GM18505 (cell line): Measurements from ENCODE around the gene GATAD2B.

Experiments
- ATAC-seq: cut with Tn5 transposase; IDR thresholded peaks from one replicate; pipeline ENCODE4 v1.9.1; 2021; ENCODE audit not compliant: unreplicated experiment
- POLR2A ChIP-seq: IDR thresholded peaks from 4 replicates; pipeline ENCODE4 v1.6.1; 2011; ENCODE audit warnings: borderline replicate concordance; ENCODE audit not compliant: insufficient read depth, insufficient read length; ENCODE audit errors: extremely low read depth

Gene GATAD2B

GRCh38 chr1:153959454-153959853, 36.7 kb upstream of the GATAD2B start:
- no peak for ATAC-seq
- no peak for TF ChIP-seq POLR2A

DNA sequence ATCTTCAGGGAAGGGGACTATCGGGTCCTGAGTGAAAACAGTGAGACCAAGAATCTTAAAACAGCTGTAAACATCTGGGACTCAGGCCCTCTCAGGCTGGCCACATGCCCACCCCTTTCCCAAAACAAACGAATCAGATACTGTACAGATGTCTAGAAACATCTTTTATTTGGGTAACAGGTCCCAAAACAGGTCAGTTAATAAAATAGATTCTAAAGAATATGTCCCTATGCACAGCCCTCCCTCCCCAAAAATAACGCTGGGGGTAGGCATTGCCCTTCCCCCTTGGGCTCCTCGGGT, 36.1 kb upstream of the GATAD2B start:
- no peak for ATAC-seq
- no peak for TF ChIP-seq POLR2A

GRCh38 chr1:153958111-153958960, 35.6 kb upstream of the GATAD2B start, which contains the start of gene CRTC2:
CRTC2 (minus strand) TSS chr1:153958612; CDS start chr1:153958497, 115 bp downstream.
- TF ChIP-seq POLR2A: peak; percentile 56
- ATAC-seq: peak; percentile 59

DNA sequence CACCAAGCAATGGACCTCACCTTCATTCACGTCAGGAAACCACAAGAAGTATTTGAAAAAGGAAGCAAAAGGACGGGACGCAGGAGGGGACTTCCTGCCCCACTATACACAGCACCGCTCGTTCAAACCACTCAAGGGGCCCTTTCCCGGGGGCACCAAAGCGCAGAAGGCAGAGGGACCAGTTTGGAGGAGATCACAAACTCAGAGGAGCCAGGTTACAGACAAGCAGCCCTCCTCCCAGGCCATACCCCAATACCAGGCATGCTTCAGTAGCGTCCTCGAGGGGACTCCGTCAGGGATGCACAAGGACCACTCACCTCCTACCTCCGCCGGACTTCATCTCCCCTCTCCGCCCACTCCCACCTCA, 35.0 kb upstream of the GATAD2B start:
- ATAC-seq: peak; percentile 6
- TF ChIP-seq POLR2A: peak; percentile 70

DNA sequence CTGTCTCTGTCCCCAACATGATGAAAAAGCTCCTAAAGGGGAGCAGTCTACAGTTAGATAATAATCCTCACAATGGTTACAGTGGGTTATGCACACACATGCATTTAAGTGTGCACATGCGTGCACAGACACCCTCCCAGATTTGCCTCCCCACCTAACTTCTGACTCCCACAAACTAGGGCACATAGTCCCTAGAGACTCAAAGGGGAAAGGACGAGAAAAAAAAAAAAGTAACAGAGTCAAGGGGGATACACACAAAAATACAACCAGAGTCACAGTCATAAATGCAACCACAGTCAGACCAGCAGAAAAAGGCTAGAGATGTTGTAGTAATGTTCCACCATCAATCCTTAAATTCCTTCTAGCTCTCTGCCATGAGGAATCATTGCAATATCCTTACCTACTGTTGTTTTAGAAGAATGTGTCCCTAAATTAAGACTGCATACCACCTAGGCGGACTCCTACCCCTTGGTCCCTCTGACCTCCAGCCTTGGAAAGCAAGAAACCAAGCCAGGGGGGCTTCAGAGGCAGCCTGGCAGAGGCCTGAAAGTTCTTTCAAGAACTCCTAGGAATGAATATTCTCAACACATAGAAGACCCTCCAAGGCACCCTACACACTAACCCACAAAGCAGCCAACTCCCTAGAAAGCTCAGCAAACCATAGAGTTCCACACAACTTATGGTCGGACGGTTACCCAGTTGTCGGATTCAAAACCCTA, 34.4 kb upstream of the GATAD2B start:
- no peak for ATAC-seq
- TF ChIP-seq POLR2A: no peak

GRCh38 chr1:153954826-153955225, 32.1 kb upstream of the GATAD2B start:
- no peak for TF ChIP-seq POLR2A
- ATAC-seq: no peak

GRCh38 chr1:153953859-153954365, 31.1 kb upstream of the GATAD2B start:
- ATAC-seq: no peak
- TF ChIP-seq POLR2A: no peak

DNA sequence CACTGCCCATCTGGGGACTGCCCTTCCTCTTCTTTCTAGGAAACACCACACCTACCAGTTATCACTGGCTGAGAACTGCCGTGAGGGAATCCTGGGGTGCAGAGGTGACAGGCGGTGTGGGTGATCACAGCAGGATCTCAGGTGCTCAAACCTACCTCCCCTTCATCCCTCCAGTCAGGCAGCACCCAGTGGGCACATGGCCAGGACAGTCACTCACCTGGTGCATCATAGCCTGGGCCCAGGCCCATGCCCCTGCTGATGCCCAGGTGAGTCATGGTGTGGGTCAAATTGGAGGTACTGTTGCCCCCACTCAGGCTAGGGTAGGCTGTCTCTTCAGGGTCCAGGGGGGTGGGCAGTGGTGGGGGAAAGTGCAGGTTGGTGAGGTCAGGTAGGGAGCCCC, 29.0 kb upstream of the GATAD2B start:
- no peak for ATAC-seq
- no peak for TF ChIP-seq POLR2A

DNA sequence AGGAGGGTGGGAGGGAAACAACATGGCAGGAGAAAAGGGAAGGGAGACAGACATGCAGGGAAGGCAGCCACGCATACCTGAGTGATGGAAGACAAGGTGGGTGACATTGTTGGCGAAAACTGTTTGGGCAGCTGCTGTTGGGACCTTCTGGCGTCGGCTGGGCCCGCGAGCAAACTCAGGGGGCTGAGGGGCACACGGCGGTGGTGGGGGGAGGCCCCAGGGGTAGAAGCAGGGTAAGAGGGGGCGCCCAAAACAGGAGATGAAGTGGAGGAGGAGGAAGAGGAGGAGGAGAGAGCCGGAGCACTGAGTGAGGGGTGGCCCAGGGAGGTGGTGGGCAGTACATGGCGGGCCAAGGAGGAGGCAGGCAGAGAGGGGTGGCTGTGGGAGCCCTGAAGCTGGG, 28.4 kb upstream of the GATAD2B start:
- TF ChIP-seq POLR2A: no peak
- no peak for ATAC-seq

DNA sequence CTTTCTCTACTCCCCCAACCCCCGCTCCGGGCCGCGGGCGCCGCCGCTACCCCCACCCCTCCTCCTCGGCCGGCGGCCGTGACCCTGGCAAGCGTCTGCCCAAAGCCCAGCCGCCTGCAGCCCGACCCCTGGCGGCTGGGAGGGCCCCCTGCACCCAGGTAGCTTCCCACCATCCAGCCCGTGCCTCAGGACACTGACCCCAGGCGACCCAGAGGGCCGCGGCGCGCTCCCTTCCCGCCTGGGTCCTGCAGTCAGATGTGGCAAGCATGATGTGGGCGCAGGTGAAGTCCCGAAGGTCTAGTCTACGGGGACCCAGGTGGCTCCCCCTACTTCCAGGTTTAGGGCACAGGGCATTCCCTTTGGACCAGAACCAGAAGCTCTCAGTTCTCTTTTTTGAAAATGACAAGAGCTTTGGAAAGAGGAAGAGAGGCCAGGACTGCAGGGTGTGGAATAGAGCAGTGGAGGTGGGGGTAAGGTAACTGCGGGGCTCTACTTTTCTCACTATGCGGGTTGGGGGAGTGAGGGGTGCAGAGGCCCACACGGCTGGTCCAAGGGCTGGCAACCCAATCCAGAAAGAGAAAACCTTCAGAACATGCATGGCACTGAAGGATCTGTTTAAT, 24.0 kb upstream of the GATAD2B start, which contains the start of gene DENND4B:
Gene DENND4B (minus strand): TSS at position 97 of the 620 bp plus-strand sequence. CDS start 2,344 bp downstream, outside the sequence.
- TF ChIP-seq POLR2A: no peak
- peak; percentile 57 for ATAC-seq

- TF ChIP-seq POLR2A: peak; percentile 70
- ATAC-seq: peak; percentile 65
Observed at GRCh38 chr1:153945795-153946621, 23.2 kb upstream of the GATAD2B start.

DNA sequence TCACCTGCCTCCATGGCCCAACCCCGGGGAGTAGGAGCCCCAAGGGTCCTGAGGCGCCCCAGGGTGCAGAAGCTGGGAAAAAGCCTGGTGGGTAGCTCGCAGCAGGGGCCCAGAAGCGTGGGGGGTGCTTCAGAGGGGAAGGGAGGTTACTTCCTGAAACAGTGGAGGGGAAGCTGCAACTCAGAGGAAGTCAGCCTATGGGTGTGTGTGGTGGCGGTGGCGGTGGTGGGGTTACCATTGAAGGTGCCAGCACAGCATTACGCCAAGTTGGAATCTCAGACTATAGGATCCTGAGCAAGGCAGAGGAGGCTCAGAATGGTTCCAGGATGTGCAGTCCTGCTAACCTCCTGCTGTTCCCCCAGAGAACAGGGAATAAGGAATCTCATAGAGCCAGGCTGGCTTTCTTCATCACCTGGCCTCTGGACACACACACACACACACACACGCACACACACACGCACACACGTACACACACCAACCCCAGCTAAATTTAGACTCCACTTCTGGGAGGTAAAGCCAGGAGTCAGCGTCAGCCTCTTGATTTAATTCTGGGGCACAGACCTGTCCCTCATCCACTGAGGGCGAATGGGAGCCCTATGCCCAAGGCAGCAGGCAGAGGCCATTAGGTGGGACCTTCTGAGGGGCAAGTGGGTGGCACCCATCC, 22.5 kb upstream of the GATAD2B start:
- ATAC-seq: no peak
- peak; percentile 56 for TF ChIP-seq POLR2A
